ENCODE measurements around the gene ZNF385D. TPM values are rescaled to one million over a fixed set of nuclear protein-coding genes. Genes with fewer than 3 reads are reported as not detected.
"Not testable (repeated sequence)": the region's sequence is repeated elsewhere in the genome, so short reads cannot be mapped to it uniquely, and the experiment has no call there.

ZNF385D gene
- total RNA-seq, 2 experiments from 2014 or later: not detected

DNA sequence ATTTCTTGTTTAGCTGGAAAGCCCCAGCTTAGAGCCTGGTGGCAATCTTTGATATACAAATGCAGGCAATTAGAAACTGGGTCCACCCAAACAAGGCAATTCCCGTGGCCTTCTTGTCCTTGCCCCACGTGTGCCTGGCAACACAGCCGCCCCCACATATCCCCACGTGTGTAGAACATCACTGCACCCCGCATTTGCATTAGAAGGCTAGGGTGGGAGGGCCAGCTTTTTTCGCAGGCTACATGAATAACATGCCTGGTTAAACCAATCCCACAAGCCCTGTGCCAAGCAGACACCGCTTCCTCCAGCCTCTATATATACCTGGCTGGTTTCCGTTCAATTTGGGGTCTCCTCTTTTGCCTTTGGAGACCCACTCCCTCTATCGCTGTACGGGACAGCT, 250.2 kb downstream of the ZNF385D start:
- no peaks in the 10 kb centered on the region for H3K36me3 Mint-ChIP-seq (ENCODE audit: low read depth)
- H3K27ac Mint-ChIP-seq: no peak overlapping the region
- H3K4me1 Mint-ChIP-seq: no peaks in the 10 kb centered on the region
- CTCF ChIA-PET: no interaction called here
- no peaks in the 10 kb centered on the region for H3K27me3 Mint-ChIP-seq
- POLR2A ChIA-PET: no interaction called here
- H3K9me3 Mint-ChIP-seq: peaks cover 2% of the 10 kb centered on the region
- H3K4me3 Mint-ChIP-seq: no peak overlapping the region
- no peak for DNase-seq

DNA sequence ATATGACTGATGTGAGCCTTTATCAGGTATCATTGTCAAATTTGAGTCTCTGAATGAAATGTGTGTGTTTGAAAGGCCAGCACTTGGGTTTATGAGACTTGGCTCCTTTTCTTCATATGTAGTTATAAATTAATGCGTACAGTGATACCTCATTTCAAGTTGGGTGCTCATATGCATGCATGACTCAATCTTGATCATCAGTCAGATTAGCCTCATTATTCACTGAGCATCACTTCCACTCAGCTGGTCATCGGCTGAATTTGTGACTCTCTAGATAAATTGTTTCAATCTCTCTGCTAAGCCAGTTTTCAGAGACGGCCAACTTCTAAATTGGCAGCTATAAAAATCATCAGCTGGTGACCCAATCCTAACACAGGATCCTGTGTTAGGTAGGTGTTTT, 260.3 kb downstream of the ZNF385D start:
- POLR2A ChIA-PET; H3K4me1 Mint-ChIP-seq; H3K9me3 Mint-ChIP-seq; H3K27ac Mint-ChIP-seq; DNase-seq; H3K36me3 Mint-ChIP-seq (ENCODE audit: low read depth); H3K27me3 Mint-ChIP-seq; H3K4me3 Mint-ChIP-seq; CTCF ChIA-PET: not testable (repeated sequence)

DNA sequence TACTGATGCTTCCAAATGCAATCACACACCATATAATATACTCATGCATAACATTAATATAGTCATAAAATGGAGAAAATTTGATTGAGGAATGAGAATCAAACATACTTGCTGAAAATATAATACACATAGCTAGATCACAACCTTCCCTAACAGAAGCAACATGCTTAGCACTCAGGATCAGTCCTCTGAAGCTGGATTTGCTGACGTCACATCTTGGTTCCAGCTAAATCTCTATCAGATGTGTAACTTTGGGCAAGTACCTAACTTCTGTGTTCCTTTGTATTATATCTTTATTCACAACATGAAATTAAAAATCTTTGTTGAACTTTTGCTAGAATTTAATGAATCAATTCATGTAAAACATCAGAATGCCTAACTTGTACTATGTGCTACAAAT, 263.5 kb downstream of the ZNF385D start:
- no peaks in the 10 kb centered on the region for H3K4me1 Mint-ChIP-seq
- CTCF ChIA-PET: no interaction called here
- DNase-seq: no peak
- POLR2A ChIA-PET: no interaction called here
- H3K4me3 Mint-ChIP-seq: no peak overlapping the region
- H3K27ac Mint-ChIP-seq: no peak overlapping the region
- H3K9me3 Mint-ChIP-seq: peaks cover 3% of the 10 kb centered on the region
- no peaks in the 10 kb centered on the region for H3K36me3 Mint-ChIP-seq (ENCODE audit: low read depth)
- no peaks in the 10 kb centered on the region for H3K27me3 Mint-ChIP-seq

DNA sequence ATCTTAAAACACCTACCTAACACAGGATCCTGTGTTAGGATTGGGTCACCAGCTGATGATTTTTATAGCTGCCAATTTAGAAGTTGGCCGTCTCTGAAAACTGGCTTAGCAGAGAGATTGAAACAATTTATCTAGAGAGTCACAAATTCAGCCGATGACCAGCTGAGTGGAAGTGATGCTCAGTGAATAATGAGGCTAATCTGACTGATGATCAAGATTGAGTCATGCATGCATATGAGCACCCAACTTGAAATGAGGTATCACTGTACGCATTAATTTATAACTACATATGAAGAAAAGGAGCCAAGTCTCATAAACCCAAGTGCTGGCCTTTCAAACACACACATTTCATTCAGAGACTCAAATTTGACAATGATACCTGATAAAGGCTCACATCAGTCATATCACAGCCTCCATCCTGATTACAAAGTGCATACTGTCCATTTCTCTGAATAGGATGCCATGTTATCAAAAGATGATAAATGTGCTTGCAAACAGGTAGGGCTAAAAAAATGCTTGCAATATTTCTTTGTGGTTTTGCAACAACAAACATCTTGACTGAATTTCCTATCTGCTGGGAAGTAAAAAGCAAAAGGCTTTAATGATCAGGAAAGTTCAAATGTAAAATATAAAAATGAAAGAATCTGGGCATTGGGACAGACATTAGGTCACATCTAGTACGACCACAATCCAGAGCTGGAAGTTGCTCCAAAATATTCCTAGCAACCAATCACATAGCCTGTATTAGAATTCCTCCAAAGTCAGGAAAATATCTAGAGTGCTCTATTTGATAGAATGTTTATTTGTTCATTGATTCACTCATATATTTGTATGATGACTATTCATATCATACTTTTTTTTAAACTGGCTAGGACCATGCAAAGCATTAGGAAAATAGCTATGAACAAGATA, 264.7 kb downstream of the ZNF385D start:
- H3K4me1 Mint-ChIP-seq; H3K27me3 Mint-ChIP-seq; H3K4me3 Mint-ChIP-seq; H3K36me3 Mint-ChIP-seq (ENCODE audit: low read depth); POLR2A ChIA-PET; CTCF ChIA-PET; H3K27ac Mint-ChIP-seq; DNase-seq; H3K9me3 Mint-ChIP-seq: not testable (repeated sequence)

DNA sequence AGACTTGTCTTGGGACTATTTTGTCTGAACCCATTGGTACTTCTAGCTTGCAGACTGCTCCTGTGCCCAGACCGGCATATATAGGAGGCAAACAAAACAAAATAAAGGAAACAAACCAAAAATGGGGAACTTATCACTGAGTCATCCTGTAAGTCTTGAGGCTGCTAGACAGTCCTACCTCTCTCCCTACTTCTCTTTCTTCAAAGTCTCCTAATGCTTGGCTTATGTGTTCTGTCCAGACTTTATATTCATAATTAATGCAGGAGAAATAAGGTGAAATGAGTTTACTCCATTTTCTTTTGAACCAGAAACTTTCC, 266.2 kb downstream of the ZNF385D start:
- ChIA-PET POLR2A (no interaction called here), CTCF (no interaction called here)
- H3K4me1 Mint-ChIP-seq: no peaks in the 10 kb centered on the region
- H3K36me3 Mint-ChIP-seq (ENCODE audit: low read depth): no peaks in the 10 kb centered on the region
- DNase-seq: no peak
- no peaks in the 10 kb centered on the region for H3K9me3 Mint-ChIP-seq
- no peak overlapping the region for H3K4me3 Mint-ChIP-seq
- H3K27me3 Mint-ChIP-seq: no peaks in the 10 kb centered on the region
- no peak overlapping the region for H3K27ac Mint-ChIP-seq

DNA sequence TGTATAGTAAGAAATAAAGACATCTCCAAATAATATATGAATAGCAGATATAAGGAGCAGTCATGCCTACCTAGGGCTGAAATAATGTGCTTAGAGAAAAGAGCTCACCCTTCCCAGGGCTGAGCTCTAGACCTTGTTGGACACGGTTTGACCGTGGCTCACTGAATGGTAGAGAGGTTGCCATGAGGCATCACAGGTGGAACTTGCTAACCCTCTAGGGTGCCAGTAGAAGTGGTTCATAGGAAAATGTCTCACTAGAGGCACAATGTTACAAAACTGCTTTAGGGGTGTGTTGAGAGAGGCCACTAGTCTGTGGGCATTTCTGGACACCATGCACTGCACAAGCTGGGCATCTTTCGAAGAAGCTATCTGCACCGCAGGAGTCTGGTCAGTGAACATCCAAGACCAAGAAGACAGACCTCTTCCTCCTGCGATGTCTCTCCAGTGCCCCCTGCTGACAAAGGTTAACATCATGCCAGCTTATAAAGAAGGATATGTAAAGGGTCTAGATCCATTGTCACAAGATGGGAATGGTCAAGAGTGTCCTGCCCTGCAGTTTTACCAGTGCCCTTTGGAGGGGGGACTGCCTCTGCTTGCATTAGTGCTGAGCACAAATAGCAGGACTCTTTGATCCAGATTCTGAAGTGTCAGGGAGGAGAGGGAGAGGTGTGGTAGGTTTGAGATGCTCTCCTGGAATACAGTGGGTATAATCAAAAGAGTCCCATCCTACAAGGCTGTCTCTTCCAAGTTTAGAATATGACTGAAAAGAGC, 266.8 kb downstream of the ZNF385D start:
- H3K36me3 Mint-ChIP-seq (ENCODE audit: low read depth): no peaks in the 10 kb centered on the region
- H3K4me1 Mint-ChIP-seq: no peaks in the 10 kb centered on the region
- H3K9me3 Mint-ChIP-seq: no peaks in the 10 kb centered on the region
- POLR2A ChIA-PET: no interaction called here
- H3K27me3 Mint-ChIP-seq: no peaks in the 10 kb centered on the region
- no peak overlapping the region for H3K4me3 Mint-ChIP-seq
- H3K27ac Mint-ChIP-seq: no peak overlapping the region
- peak; percentile 7 for DNase-seq
- CTCF ChIA-PET: no interaction called here

DNA sequence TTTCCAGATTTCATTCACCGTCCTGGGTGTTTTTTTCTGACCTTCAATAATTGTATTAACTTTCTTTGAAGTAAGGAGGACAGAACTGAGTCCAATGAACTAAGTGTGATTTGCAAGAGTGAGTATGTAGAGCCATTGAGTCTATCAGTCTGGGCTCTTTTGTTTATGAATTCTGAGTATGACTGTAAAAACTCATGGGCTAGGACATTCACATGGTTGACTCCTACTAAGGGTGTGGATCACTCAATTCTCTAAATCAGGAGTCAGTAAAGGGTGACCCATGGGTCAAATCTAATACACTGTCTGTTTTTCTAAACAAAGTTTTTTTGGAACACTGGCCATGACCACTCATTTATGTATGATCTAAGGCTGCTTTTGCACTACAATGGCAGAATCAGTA, 269.0 kb downstream of the ZNF385D start:
- ChIA-PET POLR2A (no interaction called here), CTCF (no interaction called here)
- Mint-ChIP-seq H3K36me3 (ENCODE audit: low read depth) (no peaks in the 10 kb centered on the region), H3K27me3 (no peaks in the 10 kb centered on the region), H3K4me1 (no peaks in the 10 kb centered on the region), H3K4me3 (no peak overlapping the region), H3K9me3 (no peaks in the 10 kb centered on the region), H3K27ac (no peak overlapping the region)
- DNase-seq: no peak

DNA sequence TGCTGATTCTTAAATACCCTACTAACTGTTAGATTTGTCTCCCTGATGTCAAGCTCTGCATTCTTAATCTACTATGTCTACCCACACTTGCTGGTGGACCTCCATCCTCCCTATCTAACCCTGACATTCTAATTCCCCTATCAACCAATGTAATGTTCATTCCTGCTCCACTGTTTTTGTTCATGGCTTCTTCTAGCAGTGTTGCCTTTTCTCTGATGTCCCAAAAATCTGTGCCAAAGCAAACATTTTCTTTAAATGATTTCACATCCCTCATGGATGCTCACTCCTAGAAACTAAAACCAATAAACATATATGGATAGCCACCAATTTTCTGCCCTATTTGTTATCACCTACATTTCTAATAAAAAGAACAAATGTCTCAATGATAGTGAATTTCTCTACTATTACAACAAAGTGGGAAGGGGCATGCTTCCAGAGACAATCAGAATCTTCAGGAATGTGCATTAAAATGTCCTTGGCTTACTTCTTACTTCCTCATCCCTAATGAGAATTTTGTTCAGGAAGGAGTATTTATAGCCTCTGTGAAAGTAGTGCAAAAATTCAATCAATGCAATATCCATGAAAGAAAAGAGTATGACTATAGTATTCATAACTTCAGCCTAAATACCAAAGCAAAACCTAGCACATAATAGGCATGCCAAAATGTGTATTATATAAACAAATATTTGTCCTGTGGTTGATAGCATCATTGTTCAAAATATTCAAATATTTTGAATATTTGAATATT, 273.3 kb downstream of the ZNF385D start:
- DNase-seq: no peak
- H3K27me3 Mint-ChIP-seq: no peaks in the 10 kb centered on the region
- no peaks in the 10 kb centered on the region for H3K4me1 Mint-ChIP-seq
- ChIA-PET POLR2A (no interaction called here), CTCF (no interaction called here)
- H3K36me3 Mint-ChIP-seq (ENCODE audit: low read depth): no peaks in the 10 kb centered on the region
- peaks cover 3% of the 10 kb centered on the region for H3K9me3 Mint-ChIP-seq
- H3K4me3 Mint-ChIP-seq: no peak overlapping the region
- no peak overlapping the region for H3K27ac Mint-ChIP-seq

DNA sequence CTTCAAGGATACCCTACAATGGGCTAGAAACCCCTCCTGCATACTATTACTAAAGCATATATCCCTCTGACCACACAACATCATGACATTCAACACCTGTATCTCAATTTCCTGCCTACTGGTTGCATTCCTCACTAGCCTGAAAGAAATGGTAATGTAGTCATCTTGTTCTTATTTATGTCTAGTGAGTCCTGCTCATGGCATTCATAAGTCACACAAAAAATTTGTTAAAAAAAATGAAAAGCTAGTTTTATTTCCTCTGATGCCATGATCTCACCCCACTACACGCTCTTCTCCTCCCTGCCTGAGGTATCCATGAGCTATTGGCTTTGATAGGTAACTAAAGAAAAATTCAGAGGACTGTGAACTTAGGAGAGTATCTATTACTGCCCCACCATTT, 284.5 kb downstream of the ZNF385D start:
- H3K36me3 Mint-ChIP-seq (ENCODE audit: low read depth): no peaks in the 10 kb centered on the region
- DNase-seq: no peak
- H3K27me3 Mint-ChIP-seq: no peaks in the 10 kb centered on the region
- no peaks in the 10 kb centered on the region for H3K4me1 Mint-ChIP-seq
- peaks cover 9% of the 10 kb centered on the region for H3K9me3 Mint-ChIP-seq
- no peak overlapping the region for H3K4me3 Mint-ChIP-seq
- POLR2A ChIA-PET: no interaction called here
- no peak overlapping the region for H3K27ac Mint-ChIP-seq
- CTCF ChIA-PET: no interaction called here

DNA sequence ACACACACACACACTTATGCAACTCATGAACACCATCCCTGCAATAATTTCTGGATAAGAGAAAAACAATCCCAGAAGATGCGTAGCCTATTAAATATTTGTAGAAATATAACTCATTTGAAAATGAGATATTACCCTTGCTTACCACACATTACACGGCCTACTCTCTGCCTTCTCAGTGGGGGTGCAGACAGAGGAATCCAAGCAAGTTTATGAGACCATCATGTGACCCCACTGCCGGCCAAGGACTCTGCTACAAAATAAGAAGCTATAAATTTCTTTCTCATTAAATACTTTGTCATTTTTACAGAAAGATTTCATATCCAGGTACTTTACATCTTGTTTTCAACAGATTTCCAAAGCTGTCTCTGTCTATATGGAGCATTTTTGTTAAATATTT, 286.3 kb downstream of the ZNF385D start:
- H3K27me3 Mint-ChIP-seq: no peaks in the 10 kb centered on the region
- no peak overlapping the region for H3K4me3 Mint-ChIP-seq
- no peaks in the 10 kb centered on the region for H3K4me1 Mint-ChIP-seq

DNA sequence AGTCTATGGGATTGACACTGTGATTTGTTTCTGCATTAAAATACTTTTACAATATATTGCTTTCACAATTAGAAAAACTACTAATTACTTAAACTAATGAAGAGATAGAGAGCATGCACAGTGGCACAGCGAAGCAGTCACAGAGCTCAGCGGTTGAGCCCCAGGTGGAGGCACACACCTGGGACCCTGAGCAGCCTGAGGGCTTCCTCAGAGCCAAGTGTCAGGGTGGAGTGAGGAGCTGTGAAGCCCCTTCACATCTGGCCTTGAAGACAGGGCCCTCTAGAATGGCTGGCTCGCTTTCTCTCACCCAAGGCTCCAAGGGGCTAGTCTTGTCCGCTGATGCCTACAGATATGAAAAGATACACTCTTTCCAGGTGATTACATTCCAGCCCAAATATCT, 287.7 kb downstream of the ZNF385D start:
- Mint-ChIP-seq H3K4me3 (no peak overlapping the region), H3K36me3 (ENCODE audit: low read depth) (no peaks in the 10 kb centered on the region), H3K9me3 (peaks cover 6% of the 10 kb centered on the region), H3K4me1 (no peaks in the 10 kb centered on the region), H3K27ac (no peak overlapping the region), H3K27me3 (no peaks in the 10 kb centered on the region)
- CTCF ChIA-PET: no interaction called here
- POLR2A ChIA-PET: no interaction called here
- DNase-seq: no peak

More for the DNA sequence above, 286.3 kb downstream of the ZNF385D start:
- DNase-seq: no peak
- Mint-ChIP-seq H3K27ac (no peak overlapping the region), H3K9me3 (peaks cover 9% of the 10 kb centered on the region), H3K36me3 (ENCODE audit: low read depth) (no peaks in the 10 kb centered on the region)
- ChIA-PET CTCF (no interaction called here), POLR2A (no interaction called here)

DNA sequence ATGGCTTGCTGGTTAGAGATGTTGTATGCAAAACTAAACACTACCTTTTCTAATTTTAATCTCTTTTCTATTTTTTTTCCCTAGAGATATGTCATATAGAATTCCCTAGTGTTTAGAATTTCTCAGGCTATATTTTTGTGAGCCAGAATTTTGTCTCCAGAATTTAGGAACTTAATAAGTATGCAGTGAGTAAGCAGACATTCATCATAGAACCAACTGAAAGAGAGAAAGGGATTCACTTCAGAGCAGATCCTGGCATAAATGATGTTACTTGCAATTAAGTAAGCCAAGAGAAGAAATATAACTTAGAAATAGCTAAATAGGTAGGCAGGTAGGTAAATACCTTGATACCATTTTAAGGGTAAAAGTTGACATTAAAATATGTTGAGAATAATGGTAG, 288.9 kb downstream of the ZNF385D start:
- Mint-ChIP-seq H3K27me3 (no peaks in the 10 kb centered on the region), H3K4me1 (no peaks in the 10 kb centered on the region), H3K9me3 (peaks cover 5% of the 10 kb centered on the region), H3K4me3 (no peak overlapping the region), H3K27ac (no peak overlapping the region), H3K36me3 (ENCODE audit: low read depth) (no peaks in the 10 kb centered on the region)
- ChIA-PET POLR2A (no interaction called here), CTCF (no interaction called here)
- DNase-seq: no peak

DNA sequence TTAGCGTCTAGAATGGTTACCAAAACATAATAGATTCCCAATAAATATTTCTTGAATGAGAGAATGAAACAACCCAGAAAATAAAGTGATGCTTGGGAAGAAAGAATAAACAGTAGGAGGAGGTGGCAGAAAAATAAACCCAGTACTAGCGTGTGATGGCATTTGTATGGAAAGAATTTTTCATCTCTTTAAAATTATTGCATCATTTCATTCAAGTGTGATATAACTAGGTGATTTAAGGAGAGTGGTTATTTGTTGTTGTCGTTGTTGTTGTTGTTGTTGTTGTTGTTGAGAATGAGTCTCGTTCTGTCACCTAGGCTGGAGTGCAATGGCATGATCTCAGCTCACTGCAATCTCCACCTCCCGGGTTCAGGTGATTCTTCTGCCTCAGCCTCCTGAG, 293.9 kb downstream of the ZNF385D start:
- Mint-ChIP-seq H3K4me3 (no peak overlapping the region), H3K27ac (no peak overlapping the region), H3K27me3 (no peaks in the 10 kb centered on the region), H3K36me3 (ENCODE audit: low read depth) (no peaks in the 10 kb centered on the region), H3K9me3 (peaks cover under 1% of the 10 kb centered on the region), H3K4me1 (no peaks in the 10 kb centered on the region)
- ChIA-PET CTCF (no interaction called here), POLR2A (no interaction called here)
- no peak for DNase-seq
